Activated T-helper 1 cell treated with anti-CD3 and anti-CD28 coated beads, Interleukin-12 subunit alpha, Interleukin-12 subunit beta, Interleukin-2, Interleukin-4 antibody, amounts not matched to agents 30 ng/mL and 10 ng/mL and 1 ng/mL, durations not matched to agents 14 hours and 24 hours and 36 hours (primary cell): ENCODE data around the gene TCL1A. TPM values are rescaled to one million over a fixed set of nuclear protein-coding genes. Genes with fewer than 3 reads are reported as not detected.

Source experiments
- DNase-seq: peaks from one replicate; pipeline ENCODE4 v3.0.0; 2021; ENCODE audit warnings: low spot score
- H3K27ac Mint-ChIP-seq: one replicate; pipeline ENCODE4 v1.8.0; 2021; ENCODE audit warnings: mild to moderate bottlenecking, mixed read lengths
- H3K27me3 Mint-ChIP-seq: one replicate; pipeline ENCODE4 v1.8.0; 2022; ENCODE audit warnings: mild to moderate bottlenecking, moderate library complexity, mixed read lengths; ENCODE audit not compliant: insufficient read depth
- H3K36me3 Mint-ChIP-seq: one replicate; pipeline ENCODE4 v1.8.0; 2021; ENCODE audit warnings: low read depth, mixed read lengths
- H3K4me1 Mint-ChIP-seq: one replicate; pipeline ENCODE4 v1.8.0; 2021; ENCODE audit warnings: low read depth, mixed read lengths
- H3K4me3 Mint-ChIP-seq: one replicate; pipeline ENCODE4 v1.8.0; 2021; ENCODE audit warnings: mild to moderate bottlenecking, moderate library complexity, mixed read lengths
- H3K9me3 Mint-ChIP-seq: one replicate; pipeline ENCODE4 v1.8.0; 2021; ENCODE audit warnings: mixed read lengths
- intact Hi-C: fragments of 100-400 bp; cut with micrococcal nuclease; formaldehyde crosslinking; loops from one replicate; pipeline ENCODE4 v1.15.1; 2024
- total RNA-seq: library from RNA; stranded (reverse); gene quantifications from 2 replicates; pipeline ENCODE4 v1.2.3, GENCODE V29; 2022

TCL1A gene
- total RNA-seq, 1 donor from 2014 or later = not detected

DNA sequence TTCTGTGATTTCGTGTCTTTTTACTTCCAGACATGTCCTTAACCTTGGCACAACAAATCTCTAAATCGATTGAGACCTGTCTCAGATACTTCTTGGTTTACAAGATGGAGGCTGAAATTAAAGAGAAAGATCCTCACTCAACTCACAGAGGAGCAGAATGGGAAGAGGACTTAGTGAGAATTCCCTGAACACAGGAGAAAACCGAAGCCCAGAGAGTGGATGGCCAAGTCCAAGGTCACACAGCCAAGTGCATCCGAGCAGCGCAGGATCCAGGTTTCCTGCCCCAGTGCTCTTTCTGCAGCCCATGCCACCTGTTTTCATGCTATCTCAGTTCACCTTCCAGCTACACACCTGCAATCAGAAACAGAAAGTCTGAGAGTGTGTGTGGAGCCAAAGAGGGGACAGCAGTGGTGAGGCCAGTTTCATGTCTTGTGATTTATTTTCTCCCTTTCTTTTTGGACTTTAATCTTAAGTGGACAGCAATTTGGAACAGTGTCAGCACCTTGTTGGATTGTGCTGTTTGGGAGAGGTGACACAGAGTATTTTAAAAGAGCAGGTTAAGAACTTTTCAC is 50.6 kb downstream of the TCL1A start:
- Mint-ChIP-seq H3K4me3 (no peak overlapping the region), H3K4me1 (peaks cover 5% of the 10 kb centered on the region), H3K36me3 (no peaks in the 10 kb centered on the region), H3K9me3 (no peaks in the 10 kb centered on the region), H3K27me3 (peaks cover 10% of the 10 kb centered on the region), H3K27ac (no peak overlapping the region)
- DNase-seq = no peak
- intact Hi-C loops = no loop called here

DNA sequence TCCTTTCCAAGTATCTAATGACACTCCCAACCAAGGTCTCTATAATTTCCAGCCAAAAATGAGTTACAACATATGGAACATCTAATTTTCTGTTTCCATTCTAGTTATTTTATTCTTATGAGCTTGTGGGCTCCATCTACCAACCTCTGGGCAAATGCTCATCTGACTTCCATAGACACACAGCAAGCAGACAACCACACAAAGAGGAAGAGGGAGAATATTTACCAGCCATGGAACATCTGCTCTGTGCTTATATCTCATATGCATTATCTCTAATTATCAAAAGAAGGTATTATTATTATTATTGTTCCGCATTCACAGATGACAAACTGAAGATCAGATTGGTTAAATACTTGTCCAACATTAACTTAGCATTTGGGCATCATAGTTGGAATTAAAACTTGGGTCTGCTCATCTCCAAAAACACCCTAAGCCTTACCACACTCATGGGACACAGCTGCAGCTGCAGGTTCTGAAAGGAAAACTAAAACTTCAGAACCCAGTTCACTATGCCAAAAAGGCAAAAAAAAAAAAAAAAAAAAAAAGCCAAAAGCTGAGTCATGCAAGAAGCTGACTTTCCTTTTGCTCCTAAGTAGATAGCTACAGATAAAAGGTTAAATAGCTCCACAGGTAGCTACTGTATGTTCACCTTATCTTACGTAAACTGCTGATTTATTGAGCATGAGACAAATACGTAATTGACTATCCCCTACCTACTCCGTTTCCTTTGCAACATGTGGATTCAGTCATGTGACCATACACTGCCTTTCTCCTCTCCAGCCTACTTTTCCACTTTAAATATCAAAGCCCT is 51.3 kb downstream of the TCL1A start:
- no peak for DNase-seq
- H3K27ac Mint-ChIP-seq = no peak overlapping the region
- H3K4me3 Mint-ChIP-seq = no peak overlapping the region
- peaks cover 10% of the 10 kb centered on the region for H3K27me3 Mint-ChIP-seq
- H3K36me3 Mint-ChIP-seq = no peaks in the 10 kb centered on the region
- H3K9me3 Mint-ChIP-seq = no peaks in the 10 kb centered on the region
- intact Hi-C loops = no loop called here
- peaks cover 5% of the 10 kb centered on the region for H3K4me1 Mint-ChIP-seq

DNA sequence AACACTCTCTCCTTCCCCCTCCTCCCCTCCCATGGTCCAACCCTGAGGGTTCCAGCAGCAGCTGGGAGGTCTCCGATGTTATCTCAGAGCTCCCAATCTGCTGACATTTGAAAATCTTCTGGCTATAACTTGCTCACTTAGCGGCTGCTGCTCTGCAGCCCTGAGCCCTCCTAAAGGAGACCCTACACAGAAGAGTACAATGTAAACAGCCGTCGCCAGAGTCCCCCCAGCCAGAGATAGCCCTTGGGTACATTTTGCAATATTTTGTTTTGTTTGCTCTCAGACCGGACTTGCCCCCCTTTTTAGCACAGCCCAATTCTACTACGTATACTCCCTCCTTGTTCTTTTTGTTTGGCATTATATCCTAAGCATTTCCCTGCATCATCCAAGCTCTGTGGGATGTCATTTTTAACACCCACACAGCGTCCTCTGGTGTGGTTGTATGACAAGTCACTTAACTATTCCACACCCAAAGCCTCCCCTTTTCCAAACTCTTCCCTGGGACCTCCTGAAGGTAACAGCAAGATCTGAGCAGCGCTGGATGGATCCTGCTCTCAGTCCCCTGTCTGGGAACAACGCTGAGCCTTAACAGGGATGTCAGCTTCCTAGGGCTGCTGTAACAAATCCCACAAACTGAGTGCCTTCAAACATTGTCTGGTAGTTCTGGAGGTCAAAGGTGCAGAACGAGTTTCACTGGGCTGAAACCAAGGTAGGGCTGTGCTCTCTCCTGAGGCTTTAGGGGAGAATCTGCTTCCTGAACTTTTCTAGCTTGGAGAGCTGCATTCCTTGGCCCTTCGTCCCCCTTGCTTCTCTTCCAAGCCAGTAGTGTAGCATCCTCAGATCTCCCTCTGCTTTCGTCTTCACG is 53.0 kb downstream of the TCL1A start:
- no peak overlapping the region for H3K4me3 Mint-ChIP-seq
- DNase-seq = no peak
- H3K9me3 Mint-ChIP-seq = no peaks in the 10 kb centered on the region
- H3K27me3 Mint-ChIP-seq = peaks cover 10% of the 10 kb centered on the region
- no peaks in the 10 kb centered on the region for H3K36me3 Mint-ChIP-seq
- H3K27ac Mint-ChIP-seq = no peak overlapping the region
- peaks cover 5% of the 10 kb centered on the region for H3K4me1 Mint-ChIP-seq
- intact Hi-C loops = no loop called here

DNA sequence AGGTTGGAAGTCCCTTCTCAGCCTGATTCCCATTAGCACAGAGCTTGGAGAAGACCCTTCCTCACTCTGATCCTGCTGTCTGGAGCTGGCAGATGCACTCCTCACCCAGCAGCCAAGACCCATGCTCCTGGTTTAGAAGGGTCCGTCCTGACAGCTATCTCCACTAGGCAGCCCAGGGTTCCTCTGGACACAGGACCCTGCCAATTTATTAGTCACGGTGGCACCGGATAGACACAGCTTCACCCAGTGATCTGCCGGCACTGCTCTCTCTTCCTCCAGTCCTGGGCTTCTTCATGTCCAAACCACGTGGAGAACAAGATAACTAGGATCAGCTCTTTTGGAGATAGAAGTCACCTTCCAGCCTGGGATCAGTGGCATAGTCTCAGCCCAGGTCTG is 53.9 kb downstream of the TCL1A start:
- Mint-ChIP-seq H3K4me3 (no peak overlapping the region), H3K27me3 (peaks cover 8% of the 10 kb centered on the region), H3K9me3 (no peaks in the 10 kb centered on the region), H3K36me3 (no peaks in the 10 kb centered on the region), H3K4me1 (peaks cover 5% of the 10 kb centered on the region), H3K27ac (no peak overlapping the region)
- DNase-seq = no peak
- intact Hi-C loops = no loop called here

Other genes starting within 250 kb of the TCL1A start
- gene SYNE3, start 197.5 kb downstream of the TCL1A start, total RNA-seq = 42.6 and 44.1 TPM in 2 replicates
- gene GLRX5, start 179.1 kb downstream of the TCL1A start, total RNA-seq = 46.7 and 48.9 TPM in 2 replicates
- gene TCL1B, start 27.7 kb downstream of the TCL1A start, total RNA-seq = not detected in 2 replicates
- gene TUNAR, start 162.7 kb upstream of the TCL1A start, total RNA-seq = not detected in 2 replicates